Measurements from ENCODE around the gene TMED9.

The TMED9 gene

GRCh38 chr5:177608243-177609075 lies 16.5 kb downstream of the TMED9 start:
- Histone ChIP-seq H3K4me2 (ENCODE audit: low read length) (no peak overlapping the region), H3K27me3 (ENCODE audit: control insufficient read depth, low read length) (no peaks in the 10 kb centered on the region), H3K27ac (ENCODE audit: low read depth, low read length) (no peak overlapping the region), H3K4me3 (ENCODE audit: low read length) (no peak overlapping the region), H3K9me3 (ENCODE audit: control insufficient read depth, insufficient read depth, low read length) (no peaks in the 10 kb centered on the region), H3F3A (ENCODE audit: control insufficient read depth, insufficient read depth) (no peaks in the 10 kb centered on the region), H3K79me2 (ENCODE audit: control insufficient read depth, low read length) (no peaks in the 10 kb centered on the region; the same call in 1 of the 2 replicates), H3K9me2 (replicated peaks; ENCODE audit: control insufficient read depth, low read length) (no peaks in the 10 kb centered on the region), H3K36me3 (ENCODE audit: control insufficient read depth, low read length) (peaks cover 31% of the 10 kb centered on the region), H4K20me1 (ENCODE audit: control insufficient read depth, insufficient read depth, low read depth, low read length) (no peaks in the 10 kb centered on the region), H3K4me1 (ENCODE audit: control insufficient read depth, low read length) (peaks cover 5% of the 10 kb centered on the region; the same call in 1 of the 2 replicates)
- no peak for TF ChIP-seq CTCF (IDR thresholded peaks at IDR 0.05; ENCODE audit: low read depth, low read length, poor library complexity, severe bottlenecking)
- TF ChIP-seq EZH2phosphoT487 (IDR thresholded peaks at IDR 0.05; ENCODE audit: borderline replicate concordance, low read length): no peak

- H3K9me2 ChIP-seq (replicated peaks; ENCODE audit: control insufficient read depth, low read length): no peaks in the 10 kb centered on the region
- no peak overlapping the region for H3K4me3 ChIP-seq (ENCODE audit: low read length)
- H3K9me3 ChIP-seq (ENCODE audit: control insufficient read depth, insufficient read depth, low read length): no peaks in the 10 kb centered on the region
- H3K79me2 ChIP-seq (ENCODE audit: control insufficient read depth, low read length): no peaks in the 10 kb centered on the region; the same call in 1 of the 2 replicates
- H3K4me1 ChIP-seq (ENCODE audit: control insufficient read depth, low read length): peaks cover 5% of the 10 kb centered on the region; the same call in 1 of the 2 replicates
- H3F3A ChIP-seq (ENCODE audit: control insufficient read depth, insufficient read depth): no peaks in the 10 kb centered on the region; the same call in 1 of the 2 replicates
- H4K20me1 ChIP-seq (ENCODE audit: control insufficient read depth, insufficient read depth, low read depth, low read length): no peaks in the 10 kb centered on the region
- H3K27me3 ChIP-seq (ENCODE audit: control insufficient read depth, low read length): no peaks in the 10 kb centered on the region
- peaks cover 31% of the 10 kb centered on the region for H3K36me3 ChIP-seq (ENCODE audit: control insufficient read depth, low read length)
- no peak overlapping the region for H3K4me2 ChIP-seq (ENCODE audit: low read length)
- H3K27ac ChIP-seq (ENCODE audit: low read depth, low read length): no peak overlapping the region
- TF ChIP-seq CTCF (IDR thresholded peaks at IDR 0.05; ENCODE audit: low read depth, low read length, poor library complexity, severe bottlenecking) (no peak), EZH2phosphoT487 (IDR thresholded peaks at IDR 0.05; ENCODE audit: borderline replicate concordance, low read length) (no peak)
Observed at GRCh38 chr5:177609076-177610059, 17.4 kb downstream of the TMED9 start.

GRCh38 chr5:177610131-177610769 lies 18.2 kb downstream of the TMED9 start:
- no peak for TF ChIP-seq CTCF (IDR thresholded peaks at IDR 0.05; ENCODE audit: low read depth, low read length, poor library complexity, severe bottlenecking)
- TF ChIP-seq EZH2phosphoT487 (IDR thresholded peaks at IDR 0.05; ENCODE audit: borderline replicate concordance, low read length): no peak
- peaks cover 5% of the 10 kb centered on the region; the same call in 1 of the 2 replicates for H3K4me1 ChIP-seq (ENCODE audit: control insufficient read depth, low read length)
- peaks cover 8% of the 10 kb centered on the region for H3F3A ChIP-seq (ENCODE audit: control insufficient read depth, insufficient read depth)
- no peaks in the 10 kb centered on the region for H3K9me3 ChIP-seq (ENCODE audit: control insufficient read depth, insufficient read depth, low read length)
- no peaks in the 10 kb centered on the region for H3K27me3 ChIP-seq (ENCODE audit: control insufficient read depth, low read length)
- peaks cover 33% of the 10 kb centered on the region for H3K36me3 ChIP-seq (ENCODE audit: control insufficient read depth, low read length)
- H4K20me1 ChIP-seq (ENCODE audit: control insufficient read depth, insufficient read depth, low read depth, low read length): no peaks in the 10 kb centered on the region
- H3K9me2 ChIP-seq (replicated peaks; ENCODE audit: control insufficient read depth, low read length): no peaks in the 10 kb centered on the region
- H3K27ac ChIP-seq (ENCODE audit: low read depth, low read length): no peak overlapping the region
- no peaks in the 10 kb centered on the region; the same call in 1 of the 2 replicates for H3K79me2 ChIP-seq (ENCODE audit: control insufficient read depth, low read length)
- H3K4me3 ChIP-seq (ENCODE audit: low read length): no peak overlapping the region
- no peak overlapping the region for H3K4me2 ChIP-seq (ENCODE audit: low read length)

Measured in DOHH2 (cell line).